ENCODE measurements around the gene EIF4EBP3. TPM values are rescaled to one million over a fixed set of nuclear protein-coding genes. Genes with fewer than 3 reads are reported as not detected.
A peak's percentile ranks its signal among the peaks of the same experiment; 100 is the strongest.
"Not testable (repeated sequence)": the region's sequence is repeated elsewhere in the genome, so short reads cannot be mapped to it uniquely, and the experiment has no call there.

The EIF4EBP3 gene
- total and polyA plus RNA-seq, 11 donors, result 4.7 to 34.9 (median 14.6) TPM

DNA sequence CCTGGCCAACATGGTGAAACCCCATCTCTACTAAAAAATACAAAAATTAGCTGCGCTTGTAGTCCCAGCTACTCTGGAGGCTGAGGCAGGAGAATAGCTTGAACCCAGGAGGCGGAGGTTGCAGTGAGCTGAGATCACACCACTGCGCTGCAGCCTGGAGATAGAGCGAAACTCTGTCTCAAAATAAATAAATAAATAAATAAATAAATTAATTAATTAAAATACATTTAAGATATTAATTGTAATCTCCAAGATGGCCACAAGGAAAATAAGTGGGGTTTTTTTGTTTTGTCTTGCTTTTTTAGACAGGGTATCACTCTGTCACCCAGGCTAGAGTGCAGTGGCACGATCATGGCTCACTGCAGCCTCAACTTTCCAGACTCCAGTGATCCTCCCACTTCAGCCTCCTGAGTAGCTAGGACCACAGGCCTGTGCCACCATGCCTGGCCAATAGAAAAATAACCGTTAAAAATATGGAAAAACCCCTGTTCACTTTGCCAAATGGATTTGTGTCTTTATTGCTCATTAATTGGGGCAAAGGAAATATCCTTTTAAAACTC, 31.8 kb downstream of the EIF4EBP3 start:
- H3K36me3 ChIP-seq, DNase-seq, H3K27ac ChIP-seq, H3K27me3 ChIP-seq, ATAC-seq, H3K4me3 ChIP-seq: not testable (repeated sequence)
- TF ChIP-seq, protein P1, sequence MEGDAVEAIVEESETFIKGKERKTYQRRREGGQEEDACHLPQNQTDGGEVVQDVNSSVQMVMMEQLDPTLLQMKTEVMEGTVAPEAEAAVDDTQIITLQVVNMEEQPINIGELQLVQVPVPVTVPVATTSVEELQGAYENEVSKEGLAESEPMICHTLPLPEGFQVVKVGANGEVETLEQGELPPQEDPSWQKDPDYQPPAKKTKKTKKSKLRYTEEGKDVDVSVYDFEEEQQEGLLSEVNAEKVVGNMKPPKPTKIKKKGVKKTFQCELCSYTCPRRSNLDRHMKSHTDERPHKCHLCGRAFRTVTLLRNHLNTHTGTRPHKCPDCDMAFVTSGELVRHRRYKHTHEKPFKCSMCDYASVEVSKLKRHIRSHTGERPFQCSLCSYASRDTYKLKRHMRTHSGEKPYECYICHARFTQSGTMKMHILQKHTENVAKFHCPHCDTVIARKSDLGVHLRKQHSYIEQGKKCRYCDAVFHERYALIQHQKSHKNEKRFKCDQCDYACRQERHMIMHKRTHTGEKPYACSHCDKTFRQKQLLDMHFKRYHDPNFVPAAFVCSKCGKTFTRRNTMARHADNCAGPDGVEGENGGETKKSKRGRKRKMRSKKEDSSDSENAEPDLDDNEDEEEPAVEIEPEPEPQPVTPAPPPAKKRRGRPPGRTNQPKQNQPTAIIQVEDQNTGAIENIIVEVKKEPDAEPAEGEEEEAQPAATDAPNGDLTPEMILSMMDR (IDR thresholded peaks at IDR 0.05), result peak in 3 of 12 donors; percentile 9 to 41 (median 27)
- Histone ChIP-seq H3K4me1 (peaks cover 0 to 34% (median 0%) of the 10 kb centered on the region in 12 donors), H3K9me3 (peaks cover 0 to 13% (median 0%) of the 10 kb centered on the region in 12 donors)
- intact Hi-C loops (cut with DNase I), result loop anchor here in 1 of 10 donors (5.0 kb wide), 1 partner anchor 43 kb away; no protein-coding TSS in a partner anchor
- 90 to 94% (median 92%) methylated on average over 6 of the region's 6 CpGs for WGBS, 4 donors

DNA sequence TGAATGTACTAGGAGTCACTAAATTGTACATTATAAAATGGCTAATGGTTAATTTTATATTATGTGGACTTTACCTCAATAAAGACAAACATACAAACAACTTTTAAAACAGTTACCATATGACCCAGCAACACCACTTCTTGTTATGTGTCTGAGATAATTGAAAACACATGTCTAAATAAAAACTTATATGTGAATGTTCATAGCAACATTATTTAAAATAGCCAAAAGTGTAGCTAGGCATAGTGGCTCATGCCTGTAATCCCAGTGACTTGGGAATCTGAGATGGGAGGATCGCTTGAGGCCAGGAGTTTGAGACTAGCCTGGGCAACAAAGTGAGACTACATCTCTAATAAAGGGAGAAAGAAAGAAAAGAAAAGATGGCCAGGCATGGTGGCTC, 40.0 kb downstream of the EIF4EBP3 start:
- DNase-seq (no peak), ATAC-seq (no peak)
- Histone ChIP-seq H3K4me3 (no peak overlapping the region), H3K27ac (peak overlapping the region in 2 of 12 donors; percentile 25 to 90), H3K4me1 (peaks cover 0 to 49% (median 3%) of the 10 kb centered on the region in 12 donors), H3K36me3 (no peaks in the 10 kb centered on the region), H3K9me3 (peaks cover 0 to 13% (median 0%) of the 10 kb centered on the region in 12 donors), H3K27me3 (no peaks in the 10 kb centered on the region)
- WGBS, 4 donors, result 98 to 100% (median 98%) methylated on average over 1 of the region's 1 CpG
- TF ChIP-seq POLR2A (IDR thresholded peaks at IDR 0.05), result no peak
- TF ChIP-seq, protein P1 (IDR thresholded peaks at IDR 0.05), result no peak
- intact Hi-C loops (cut with DNase I), result no loop called here

DNA sequence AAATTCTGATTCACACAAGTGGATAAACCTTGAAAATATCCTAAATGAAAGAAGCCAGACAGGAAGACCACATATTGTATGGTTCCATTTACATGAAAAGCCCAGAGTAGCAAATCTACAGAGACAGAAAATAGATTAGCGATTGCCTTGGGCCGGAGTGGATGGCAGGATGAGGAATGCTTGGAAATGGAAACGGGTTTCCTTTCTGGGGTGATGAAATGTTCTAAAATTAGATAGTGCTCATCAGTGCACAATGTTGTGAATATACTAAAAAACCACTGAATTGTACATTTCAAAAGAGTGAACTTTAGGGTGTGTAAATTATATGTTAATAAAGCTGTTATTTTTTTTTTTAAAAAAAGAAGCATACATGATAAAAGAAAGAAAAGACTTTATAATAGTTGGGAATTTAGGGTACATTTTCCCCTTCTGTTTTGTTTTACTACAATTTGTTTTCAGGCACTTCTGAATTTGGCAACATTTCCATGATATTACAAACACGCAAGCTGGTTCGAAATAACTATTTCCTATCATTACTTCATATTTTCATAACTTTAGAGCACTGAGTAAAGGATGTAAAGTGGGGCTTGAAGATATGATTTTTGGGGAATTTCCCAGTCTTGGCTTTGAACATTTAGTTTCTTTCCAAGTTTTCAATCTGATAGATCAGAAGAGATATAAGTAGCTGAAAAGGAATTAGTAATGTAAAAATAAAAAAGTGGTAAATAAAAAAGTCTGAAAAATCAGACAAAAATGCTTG, 41.0 kb downstream of the EIF4EBP3 start:
- 23 to 47% (median 28%) methylated on average over 5 of the region's 5 CpGs for WGBS, 4 donors
- H3K4me3 ChIP-seq, result no peak overlapping the region
- H3K27me3 ChIP-seq, result no peaks in the 10 kb centered on the region
- H3K27ac ChIP-seq, result peak overlapping the region in 8 of 12 donors; percentile 6 to 90 (median 25)
- no peaks in the 10 kb centered on the region for H3K36me3 ChIP-seq
- ATAC-seq (peak in 3 of 4 donors; percentile 45 to 67 (median 59)), DNase-seq (no peak)
- H3K4me1 ChIP-seq, result peaks cover 0 to 49% (median 3%) of the 10 kb centered on the region in 12 donors
- no peak for TF ChIP-seq POLR2A (IDR thresholded peaks at IDR 0.05)
- TF ChIP-seq, protein P1 (IDR thresholded peaks at IDR 0.05), result no peak
- intact Hi-C loops (cut with DNase I), result no loop called here
- H3K9me3 ChIP-seq, result peaks cover 0 to 4% (median 0%) of the 10 kb centered on the region in 12 donors

DNA sequence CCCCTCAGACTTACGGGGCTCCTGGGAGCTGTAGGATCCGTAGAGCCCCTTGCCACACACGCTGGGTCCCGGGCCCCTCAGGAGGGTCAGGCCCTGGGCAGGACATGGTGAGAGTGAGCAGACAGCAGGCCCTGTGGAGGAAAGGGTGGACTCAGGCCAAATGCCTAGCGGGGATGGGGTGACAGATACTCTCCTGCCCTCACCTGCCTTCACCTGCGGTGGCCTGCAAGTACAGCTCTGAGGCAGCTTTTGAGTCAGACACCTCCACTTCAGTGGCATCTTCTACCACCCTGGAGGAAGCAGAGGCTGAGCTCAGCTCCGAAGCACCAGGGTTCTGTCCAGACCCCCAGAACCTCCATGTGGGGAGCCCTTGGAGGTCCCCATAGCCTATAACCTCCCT, 43.4 kb downstream of the EIF4EBP3 start:
- ATAC-seq (no peak), DNase-seq (no peak)
- intact Hi-C loops (cut with DNase I), result no loop called here
- 89 to 99% (median 92%) methylated on average over 5 to 7 of the region's 7 CpGs for WGBS, 4 donors
- no peak for TF ChIP-seq POLR2A (IDR thresholded peaks at IDR 0.05)
- TF ChIP-seq, protein P1 (IDR thresholded peaks at IDR 0.05), result no peak
- Histone ChIP-seq H3K27ac (peak overlapping the region in 1 of 12 donors; percentile 90), H3K4me1 (peaks cover 0 to 68% (median 9%) of the 10 kb centered on the region in 12 donors), H3K9me3 (no peaks in the 10 kb centered on the region), H3K27me3 (no peaks in the 10 kb centered on the region), H3K36me3 (no peaks in the 10 kb centered on the region), H3K4me3 (peak overlapping the region in 1 of 12 donors; percentile 39)
